Fibroblast of villous mesenchyme (primary cell): Measurements from ENCODE around the gene AHCY. TPM values are rescaled to one million over a fixed set of nuclear protein-coding genes. Genes with fewer than 3 reads are reported as not detected.

Experiments used
- DNase-seq: peaks from one replicate; pipeline ENCODE4 v3.0.0-alpha.2; 2010; ENCODE audit warnings: low read depth
- H3K4me3 ChIP-seq: 2 replicates; pipeline ENCODE4 v1.5.1; 2011; ENCODE audit warnings: low read depth, mild to moderate bottlenecking, low read length
- total RNA-seq: library from RNA; depleted of rRNA; stranded (reverse); fragments of >200 nt; gene quantifications from 2 replicates; pipeline ENCODE4 v1.2.3, GENCODE V29; 2012
- TF ChIP-seq, protein P1 (sequence below): IDR thresholded peaks from 2 replicates; pipeline ENCODE4 v1.5.1; 2012; ENCODE audit warnings: low read depth, mild to moderate bottlenecking, low read length; ENCODE audit not compliant: insufficient read depth

AHCY gene
- total RNA-seq, 1 donor, result 94.6 TPM

DNA sequence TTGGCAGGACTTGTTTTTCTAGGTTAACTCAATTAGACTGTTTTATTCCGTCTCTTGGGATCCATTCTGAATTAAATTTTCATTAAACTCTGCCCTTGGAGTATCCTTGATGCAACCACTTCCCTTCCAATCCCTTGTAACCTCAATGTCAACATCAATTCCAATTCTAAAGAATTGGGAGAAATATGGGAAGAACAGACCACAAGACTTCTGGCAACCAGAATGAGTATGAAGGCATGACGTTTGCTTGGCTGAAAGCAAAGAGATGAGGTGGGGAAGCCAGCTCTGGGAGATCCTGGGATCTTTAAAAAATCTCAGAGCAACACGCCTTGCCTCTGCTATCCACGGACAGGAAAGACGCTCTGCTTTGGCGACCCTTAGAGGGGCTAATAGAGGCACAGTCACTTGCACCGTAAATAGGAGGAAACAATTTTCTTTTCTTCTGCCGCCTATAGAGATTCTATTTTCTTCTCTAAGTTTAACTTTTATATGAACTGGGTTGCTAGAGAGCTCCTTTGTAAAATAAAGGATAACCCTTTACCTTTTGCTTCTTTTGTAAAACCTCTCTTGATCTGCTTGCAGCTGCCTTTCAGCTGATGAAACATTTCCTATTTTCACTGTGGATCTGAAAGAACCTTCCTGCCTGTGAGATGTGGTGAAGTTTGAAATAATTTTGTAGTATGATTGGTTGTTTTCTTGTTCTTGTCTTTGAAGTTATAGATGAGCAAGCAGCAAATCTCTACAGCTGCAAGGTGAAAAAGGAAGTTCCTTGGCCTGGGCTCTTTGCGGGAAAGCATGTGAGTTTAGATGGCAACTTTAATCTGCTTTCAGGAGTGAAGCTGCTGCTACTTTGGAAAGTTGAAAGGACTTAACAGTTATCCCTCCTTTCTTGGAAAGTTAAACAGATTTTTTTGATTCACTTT, 62.2 kb downstream of the AHCY start, which contains the start of gene ASIP:
Gene ASIP (plus strand): TSS at position 731 of the 923 bp plus-strand sequence. CDS start 18,952 bp downstream, outside the sequence.
- TF ChIP-seq, protein P1, sequence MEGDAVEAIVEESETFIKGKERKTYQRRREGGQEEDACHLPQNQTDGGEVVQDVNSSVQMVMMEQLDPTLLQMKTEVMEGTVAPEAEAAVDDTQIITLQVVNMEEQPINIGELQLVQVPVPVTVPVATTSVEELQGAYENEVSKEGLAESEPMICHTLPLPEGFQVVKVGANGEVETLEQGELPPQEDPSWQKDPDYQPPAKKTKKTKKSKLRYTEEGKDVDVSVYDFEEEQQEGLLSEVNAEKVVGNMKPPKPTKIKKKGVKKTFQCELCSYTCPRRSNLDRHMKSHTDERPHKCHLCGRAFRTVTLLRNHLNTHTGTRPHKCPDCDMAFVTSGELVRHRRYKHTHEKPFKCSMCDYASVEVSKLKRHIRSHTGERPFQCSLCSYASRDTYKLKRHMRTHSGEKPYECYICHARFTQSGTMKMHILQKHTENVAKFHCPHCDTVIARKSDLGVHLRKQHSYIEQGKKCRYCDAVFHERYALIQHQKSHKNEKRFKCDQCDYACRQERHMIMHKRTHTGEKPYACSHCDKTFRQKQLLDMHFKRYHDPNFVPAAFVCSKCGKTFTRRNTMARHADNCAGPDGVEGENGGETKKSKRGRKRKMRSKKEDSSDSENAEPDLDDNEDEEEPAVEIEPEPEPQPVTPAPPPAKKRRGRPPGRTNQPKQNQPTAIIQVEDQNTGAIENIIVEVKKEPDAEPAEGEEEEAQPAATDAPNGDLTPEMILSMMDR, result no peak
- DNase-seq, result no peak
- no peak within 1 kb of the TSS for H3K4me3 ChIP-seq

DNA sequence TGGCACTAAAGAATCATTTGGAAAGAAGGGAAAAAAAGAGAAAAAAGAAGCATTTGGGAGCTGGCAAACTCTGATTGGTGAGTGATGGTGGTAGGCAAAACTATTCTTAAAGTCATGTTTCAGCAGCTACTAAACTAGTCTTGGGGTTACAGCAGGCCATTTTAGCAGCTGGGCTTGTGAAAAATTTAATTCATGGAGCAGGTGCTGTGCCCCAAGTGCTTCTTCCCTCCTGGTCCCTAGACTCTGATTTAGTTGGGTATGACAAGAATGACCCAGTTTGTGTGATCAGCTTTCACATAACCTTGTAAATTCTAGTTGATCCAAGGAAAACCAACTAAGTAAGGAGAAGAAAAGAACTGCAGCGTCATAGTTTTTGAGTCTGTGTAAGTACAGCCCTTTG, 63.0 kb downstream of the AHCY start:
- H3K4me3 ChIP-seq, result no peak overlapping the region
- no peak for DNase-seq
- TF ChIP-seq, protein P1, result no peak

DNA sequence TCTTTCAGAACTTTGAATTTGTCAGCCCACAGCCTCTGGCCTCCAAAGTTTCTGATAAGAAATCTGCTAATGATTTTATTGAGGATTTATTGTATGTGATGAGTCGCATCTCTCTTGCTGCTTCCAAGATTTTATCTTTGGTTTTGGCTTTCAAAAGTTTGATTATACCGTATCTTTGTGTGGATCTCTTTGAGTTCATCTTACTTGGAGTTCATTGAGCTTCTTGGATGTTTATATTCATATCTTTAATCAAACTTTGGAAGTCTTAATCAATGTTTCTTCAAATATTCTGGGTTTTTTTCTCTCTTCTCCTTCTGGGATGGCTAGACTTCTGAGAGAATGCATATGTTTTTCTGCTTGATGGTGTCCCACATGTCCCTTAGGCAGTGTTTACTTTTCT, 65.2 kb downstream of the AHCY start:
- TF ChIP-seq, protein P1, result no peak
- H3K4me3 ChIP-seq, result no peak overlapping the region
- DNase-seq, result no peak

DNA sequence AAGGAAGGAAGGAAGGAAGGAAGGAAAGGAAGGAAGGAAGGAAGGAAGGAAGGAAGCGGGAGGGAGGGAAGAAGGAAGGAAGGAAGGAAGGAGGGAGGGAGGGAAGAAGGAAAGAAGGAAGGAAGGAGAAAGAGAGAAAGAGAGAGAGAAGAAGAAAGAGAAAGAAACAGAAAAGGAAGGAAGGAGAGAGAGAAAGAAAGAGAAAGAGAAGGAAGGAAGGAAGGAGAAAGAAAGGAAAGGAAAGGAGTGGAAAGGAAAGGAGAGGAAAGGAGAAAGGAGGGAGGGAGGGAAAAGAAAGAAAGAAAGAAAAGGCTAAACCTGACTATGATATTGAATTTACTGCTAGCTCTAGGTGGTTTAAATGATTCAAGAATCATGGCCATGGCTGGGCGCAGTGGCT, 67.3 kb downstream of the AHCY start:
- no peak overlapping the region for H3K4me3 ChIP-seq
- no peak for DNase-seq
- TF ChIP-seq, protein P1, result no peak

DNA sequence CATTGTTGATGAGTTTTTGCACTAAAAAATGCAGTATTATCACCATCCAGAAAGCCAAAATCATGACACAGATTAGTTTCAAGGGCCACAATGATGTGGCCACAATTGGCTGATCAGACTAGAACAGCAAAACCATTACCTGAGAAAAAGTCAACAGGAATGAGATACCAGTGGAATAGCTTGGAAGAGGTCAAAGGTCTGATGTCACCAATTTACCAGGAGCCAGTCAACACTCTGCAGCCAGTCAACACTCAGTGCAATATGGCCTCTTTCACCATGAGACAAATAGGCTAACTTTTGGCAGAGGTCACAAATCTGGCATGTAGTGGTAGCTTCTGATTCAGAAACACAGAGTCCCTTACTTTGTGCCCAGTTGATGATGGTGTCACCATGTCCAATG, 69.5 kb downstream of the AHCY start:
- no peak overlapping the region for H3K4me3 ChIP-seq
- DNase-seq, result no peak
- TF ChIP-seq, protein P1, result no peak

DNA sequence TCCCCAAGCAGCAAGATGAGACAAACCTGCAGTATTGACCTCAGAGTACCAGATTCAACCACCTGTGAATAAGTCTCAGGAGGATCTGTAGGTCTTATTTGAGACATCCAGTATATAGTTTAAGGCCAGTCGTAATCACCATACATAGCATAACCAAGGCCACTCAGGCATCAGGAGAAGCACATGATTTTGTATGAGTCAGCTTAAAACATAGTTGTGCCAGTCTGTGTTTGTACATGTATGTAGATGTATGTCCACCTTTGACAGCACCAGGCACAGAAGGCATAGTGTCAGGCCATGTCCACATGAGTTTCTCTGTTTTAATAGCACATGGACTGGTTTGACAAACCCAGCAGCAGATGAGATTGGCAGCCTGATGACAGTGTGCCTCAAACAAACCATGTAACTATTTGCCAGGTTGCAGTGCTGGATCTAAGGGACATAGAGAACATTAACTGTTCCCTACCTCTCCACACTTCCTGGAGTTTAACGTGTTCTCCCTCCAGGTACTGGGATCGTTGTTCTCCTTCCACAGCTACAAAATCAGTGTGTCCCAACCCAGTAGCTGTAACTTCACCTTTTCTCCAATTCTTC, 70.6 kb downstream of the AHCY start:
- no peak for DNase-seq
- no peak overlapping the region for H3K4me3 ChIP-seq
- TF ChIP-seq, protein P1, result no peak
